OCI-LY1 (cell line): ENCODE results near the gene DMD.

Experiments
- H2AFZ ChIP-seq: fragments of 200-600 bp; sonication (generic), shearing (Covaris generic); 2 replicates; pipeline ENCODE4 v1.6.0; 2014; ENCODE audit warnings: antibody characterized with exemption, mild to moderate bottlenecking, low read length
- H3F3A ChIP-seq: fragments of 200-600 bp; sonication (generic), shearing (Covaris generic); 2 replicates; pipeline ENCODE4 v1.6.0; 2014; ENCODE audit warnings: mild to moderate bottlenecking, antibody characterized with exemption, low read length, moderate library complexity; ENCODE audit not compliant: insufficient read depth
- H3K27ac ChIP-seq: fragments of 200-600 bp; sonication (generic); 2 replicates; pipeline ENCODE4 v1.5.1; 2014; ENCODE audit warnings: low read length, mixed run types, mild to moderate bottlenecking, low read depth; ENCODE audit not compliant: poor library complexity, severe bottlenecking
- H3K27me3 ChIP-seq: fragments of 200-600 bp; sonication (generic); 2 replicates; pipeline ENCODE4 v1.6.0; 2014; ENCODE audit warnings: antibody characterized with exemption, mild to moderate bottlenecking, low read length, moderate library complexity; ENCODE audit not compliant: insufficient read depth
- H3K36me3 ChIP-seq: fragments of 200-600 bp; sonication (generic); 2 replicates; pipeline ENCODE4 v1.6.1; 2014; ENCODE audit warnings: mild to moderate bottlenecking, antibody characterized with exemption, low read length, moderate library complexity, mixed read lengths; ENCODE audit not compliant: insufficient read depth
- H3K4me1 ChIP-seq: fragments of 200-600 bp; sonication (generic); 2 replicates; pipeline ENCODE4 v1.5.1; 2014; ENCODE audit warnings: mild to moderate bottlenecking, low read length, moderate library complexity; ENCODE audit not compliant: insufficient read depth, severe bottlenecking
- H3K4me2 ChIP-seq: fragments of 200-600 bp; sonication (generic), shearing (Covaris generic); 2 replicates; pipeline ENCODE4 v1.6.1; 2014; ENCODE audit warnings: low read length
- H3K4me3 ChIP-seq: fragments of 200-600 bp; sonication (generic); 2 replicates; pipeline ENCODE4 v1.5.1; 2014; ENCODE audit warnings: low read length, low read depth, mild to moderate bottlenecking, mixed read lengths; ENCODE audit not compliant: poor library complexity, severe bottlenecking
- H3K79me2 ChIP-seq: fragments of 200-600 bp; shearing (Covaris generic); 2 replicates; pipeline ENCODE4 v1.6.1; 2016; ENCODE audit warnings: mixed run types, low read length, mixed read lengths; ENCODE audit not compliant: insufficient read depth
- H3K9ac ChIP-seq: fragments of 200-600 bp; sonication (generic), shearing (Covaris generic); 2 replicates; pipeline ENCODE4 v1.6.1; 2014; ENCODE audit warnings: mild to moderate bottlenecking, low read length, mixed read lengths
- H3K9me2 ChIP-seq: fragments of 200-600 bp; sonication (generic), shearing (Covaris generic); 2 replicates; pipeline ENCODE4 v1.6.1; 2014; ENCODE audit warnings: low read depth, mild to moderate bottlenecking, low read length, mixed read lengths
- H3K9me3 ChIP-seq: fragments of 200-600 bp; shearing (Covaris generic); 2 replicates; pipeline ENCODE4 v1.6.1; 2014; ENCODE audit warnings: low read length, mixed read lengths
- H4K20me1 ChIP-seq: fragments of 200-600 bp; sonication (generic), shearing (Covaris generic); 2 replicates; pipeline ENCODE4 v1.6.0; 2016; ENCODE audit warnings: mild to moderate bottlenecking, low read length; ENCODE audit not compliant: insufficient read depth
- EZH2 ChIP-seq: fragments of 200-600 bp; sonication (generic), shearing (Covaris generic); IDR thresholded peaks from 2 replicates; pipeline ENCODE4 v1.8.0; 2017; ENCODE audit warnings: borderline replicate concordance, mixed run types, mild to moderate bottlenecking, antibody characterized with exemption, low read length, moderate library complexity, mixed read lengths
- TF ChIP-seq, protein P1 (sequence below): fragments of 200-600 bp; sonication (generic), shearing (Covaris generic); IDR thresholded peaks from 2 replicates; pipeline ENCODE4 v1.5.1; 2017; ENCODE audit warnings: mild to moderate bottlenecking, antibody characterized with exemption, low read length, moderate library complexity, mixed read lengths

DMD gene

DNA sequence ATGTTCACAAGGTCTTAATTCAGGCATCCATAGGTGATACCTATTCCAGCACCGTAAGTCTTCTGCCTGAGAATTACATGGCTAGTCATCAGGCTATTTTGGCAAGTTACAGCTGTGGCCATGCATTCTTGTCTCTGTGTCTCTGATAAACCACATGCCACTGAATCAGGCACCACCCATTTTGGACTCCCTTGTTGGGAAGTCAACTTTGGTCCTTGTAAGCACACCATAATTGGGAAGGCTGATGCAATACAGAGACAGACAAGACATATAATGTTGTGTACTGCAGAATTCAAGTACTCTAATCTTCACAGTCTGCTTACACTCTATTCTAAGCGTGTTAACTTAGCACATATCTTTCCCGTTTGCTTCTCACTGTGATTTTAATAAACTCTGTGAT is 1655.8 kb downstream of the DMD start:
- Histone ChIP-seq H3K9me3 (no peaks in the 10 kb centered on the region), H3K4me3 (no peak overlapping the region), H3K79me2 (no peaks in the 10 kb centered on the region), H3K27ac (no peak overlapping the region), H3K9me2 (no peaks in the 10 kb centered on the region), H2AFZ (no peak overlapping the region), H3F3A (no peaks in the 10 kb centered on the region), H4K20me1 (no peaks in the 10 kb centered on the region), H3K4me2 (no peak overlapping the region), H3K4me1 (no peaks in the 10 kb centered on the region), H3K27me3 (no peaks in the 10 kb centered on the region), H3K9ac (no peak overlapping the region), H3K36me3 (no peaks in the 10 kb centered on the region)
- TF ChIP-seq, protein P1, sequence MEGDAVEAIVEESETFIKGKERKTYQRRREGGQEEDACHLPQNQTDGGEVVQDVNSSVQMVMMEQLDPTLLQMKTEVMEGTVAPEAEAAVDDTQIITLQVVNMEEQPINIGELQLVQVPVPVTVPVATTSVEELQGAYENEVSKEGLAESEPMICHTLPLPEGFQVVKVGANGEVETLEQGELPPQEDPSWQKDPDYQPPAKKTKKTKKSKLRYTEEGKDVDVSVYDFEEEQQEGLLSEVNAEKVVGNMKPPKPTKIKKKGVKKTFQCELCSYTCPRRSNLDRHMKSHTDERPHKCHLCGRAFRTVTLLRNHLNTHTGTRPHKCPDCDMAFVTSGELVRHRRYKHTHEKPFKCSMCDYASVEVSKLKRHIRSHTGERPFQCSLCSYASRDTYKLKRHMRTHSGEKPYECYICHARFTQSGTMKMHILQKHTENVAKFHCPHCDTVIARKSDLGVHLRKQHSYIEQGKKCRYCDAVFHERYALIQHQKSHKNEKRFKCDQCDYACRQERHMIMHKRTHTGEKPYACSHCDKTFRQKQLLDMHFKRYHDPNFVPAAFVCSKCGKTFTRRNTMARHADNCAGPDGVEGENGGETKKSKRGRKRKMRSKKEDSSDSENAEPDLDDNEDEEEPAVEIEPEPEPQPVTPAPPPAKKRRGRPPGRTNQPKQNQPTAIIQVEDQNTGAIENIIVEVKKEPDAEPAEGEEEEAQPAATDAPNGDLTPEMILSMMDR: no peak
- TF ChIP-seq EZH2: no peak

DNA sequence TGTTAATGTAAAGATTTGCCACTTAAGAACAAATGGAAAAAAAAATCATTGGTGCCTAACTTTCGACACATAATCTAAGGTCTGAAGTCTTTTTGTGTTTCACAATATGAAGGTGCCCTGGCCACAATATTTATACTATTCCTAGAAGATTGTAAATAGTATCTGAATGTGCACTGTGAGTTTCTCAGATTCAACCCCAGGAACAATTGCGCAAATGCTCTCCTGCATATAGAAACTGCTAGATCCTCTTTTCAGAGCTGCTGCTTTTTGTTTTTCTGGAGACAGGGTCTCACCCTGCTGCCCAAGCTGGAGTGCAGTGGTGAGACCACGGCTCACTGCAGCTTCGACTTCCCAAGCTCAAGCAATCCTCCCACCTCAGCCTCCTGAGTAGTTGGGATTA is 1659.4 kb downstream of the DMD start:
- Histone ChIP-seq H3K4me3 (no peak overlapping the region), H3K9me3 (no peaks in the 10 kb centered on the region), H3K4me2 (no peak overlapping the region), H3K9ac (no peak overlapping the region), H4K20me1 (no peaks in the 10 kb centered on the region), H3K27me3 (no peaks in the 10 kb centered on the region), H3K9me2 (no peaks in the 10 kb centered on the region), H3K4me1 (no peaks in the 10 kb centered on the region), H3K27ac (no peak overlapping the region), H3K79me2 (no peaks in the 10 kb centered on the region), H3K36me3 (no peaks in the 10 kb centered on the region), H3F3A (no peaks in the 10 kb centered on the region), H2AFZ (no peak overlapping the region)
- TF ChIP-seq, protein P1: no peak
- no peak for TF ChIP-seq EZH2

DNA sequence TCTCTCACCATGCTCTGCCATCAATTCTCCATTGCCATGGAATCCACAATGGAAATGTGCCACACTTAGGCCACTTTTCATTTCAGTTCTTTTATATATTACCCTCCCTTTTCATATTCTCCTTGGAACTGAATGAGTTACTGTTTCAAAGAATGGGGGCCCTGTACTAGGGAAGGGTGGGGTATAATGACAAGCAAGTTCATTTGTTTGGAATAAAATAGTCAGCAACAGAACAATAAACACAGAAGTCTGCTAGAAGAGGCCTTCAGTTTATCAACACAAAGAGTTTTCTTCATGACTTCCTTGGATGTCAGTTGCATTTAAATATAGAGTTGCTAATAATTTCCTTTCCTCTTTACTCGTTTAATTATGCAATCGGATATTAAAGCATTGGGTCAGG is 1661.2 kb downstream of the DMD start:
- Histone ChIP-seq H3K9ac (no peak overlapping the region), H3K36me3 (no peaks in the 10 kb centered on the region), H3K27me3 (no peaks in the 10 kb centered on the region), H4K20me1 (no peaks in the 10 kb centered on the region), H3K79me2 (no peaks in the 10 kb centered on the region), H3K27ac (no peak overlapping the region), H2AFZ (no peak overlapping the region), H3K4me3 (no peak overlapping the region), H3F3A (no peaks in the 10 kb centered on the region), H3K4me2 (no peak overlapping the region), H3K9me3 (no peaks in the 10 kb centered on the region), H3K4me1 (no peaks in the 10 kb centered on the region), H3K9me2 (no peaks in the 10 kb centered on the region)
- TF ChIP-seq EZH2: no peak
- TF ChIP-seq, protein P1: no peak
